K562 (cell line): Measurements from ENCODE around the gene LMBR1. TPM values are rescaled to one million over a fixed set of nuclear protein-coding genes. Genes with fewer than 3 reads are reported as not detected.

Source experiments
- ATAC-seq: fragments of 200-7000 bp; cut with Tn5 transposase; 3 replicates; pipeline ENCODE4 v1.9.1; 2020; ENCODE audit warnings: moderate library complexity
- BruUV-seq: library from RNA; stranded (reverse); fragments of 400-500 nt; replicated peaks from 2 replicates; lab custom pipeline; 2021; lab: Mats Ljungman, UMichigan
- CTCF ChIA-PET: fragments of 300-600 bp; formaldehyde crosslinking; extraction: SDS; loops from one replicate; lab custom pipeline; 2021; ENCODE audit warnings: low intra/inter-chr PET ratio; lab: Yijun Ruan, JAX
- POLR2A ChIA-PET: fragments of 300-600, 350-650 bp; sonication (Branson Sonifier 250); formaldehyde crosslinking; extraction: SDS; loops from one replicate; lab custom pipeline; 2021; ENCODE audit warnings: antibody characterized with exemption, inconsistent platforms; lab: Yijun Ruan, JAX
- DNase-seq, 4 experiments: peaks; one replicate each; pipeline versions ENCODE4 v3.0.0 to v3.0.0-alpha.2; 2011 to 2018; ENCODE audit warnings: low spot score in 3 of 4, mixed read lengths in 3 of 4; ENCODE audit errors: extremely low read depth in 1 of 4
- FAIRE-seq: peaks from 2 replicates; lab custom pipeline; 2011; peaks lifted over from hg19 to GRCh38; lab: Jason Lieb, UNC
- H2AFZ ChIP-seq: 2 replicates; pipeline ENCODE4 v1.6.0; 2011; ENCODE audit warnings: low read depth, low read length, control low read depth, inconsistent platforms
- H3K27ac ChIP-seq: fragments of 200-600 bp; 3 replicates; pipeline ENCODE4 v1.8.0; 2011; ENCODE audit warnings: low read depth, mild to moderate bottlenecking, control low read depth, inconsistent platforms, low read length, moderate library complexity, mixed read lengths; ENCODE audit errors: extremely low read depth
- H3K27me3 ChIP-seq, 2 experiments: fragments of 300-600 bp in 1 of 2; 2 replicates in 1 of 2; 3 replicates in 1 of 2; pipeline versions ENCODE4 v1.6.0 to v1.8.0; 2011; ENCODE audit warnings: inconsistent platforms in 2 of 2, low read length in 2 of 2, mild to moderate bottlenecking in 1 of 2, mixed read lengths in 1 of 2, moderate library complexity in 1 of 2; ENCODE audit not compliant: control insufficient read depth in 2 of 2, insufficient read depth in 2 of 2
- H3K36me3 ChIP-seq: fragments of 300-600 bp; 3 replicates; pipeline ENCODE4 v1.8.0; 2011; ENCODE audit warnings: mild to moderate bottlenecking, low read length, inconsistent platforms; ENCODE audit not compliant: control insufficient read depth, insufficient read depth
- H3K4me1 ChIP-seq, 2 experiments: fragments of 200-600 bp in 1 of 2; replicated peaks in 1 of 2; 2 replicates in 1 of 2; 3 replicates in 1 of 2; pipeline versions ENCODE4 v1.5.1 to v1.8.0; 2011; ENCODE audit warnings: inconsistent platforms in 2 of 2, low read length in 2 of 2, mild to moderate bottlenecking in 1 of 2, mixed read lengths in 1 of 2, moderate library complexity in 1 of 2; ENCODE audit not compliant: control insufficient read depth in 2 of 2, insufficient read depth in 2 of 2
- H3K4me2 ChIP-seq: 2 replicates; pipeline ENCODE4 v1.6.1; 2011; ENCODE audit warnings: low read length, control low read depth, inconsistent platforms, mixed read lengths; ENCODE audit not compliant: insufficient read depth
- H3K4me3 ChIP-seq: fragments of 200-600 bp; sonication (generic), shearing (Covaris generic); 2 replicates; pipeline ENCODE4 v1.5.1; 2016; ENCODE audit warnings: control low read depth, inconsistent platforms
- H3K79me2 ChIP-seq: fragments of 200-600 bp; 3 replicates; pipeline ENCODE4 v1.8.0; 2011; ENCODE audit warnings: low read length, inconsistent platforms; ENCODE audit not compliant: control insufficient read depth, insufficient read depth
- H3K9ac ChIP-seq, 2 experiments: 2 replicates each; pipeline versions ENCODE4 v1.6.0 to v1.6.1; 2011; ENCODE audit warnings: low read depth in 2 of 2, low read length in 2 of 2, control low read depth in 1 of 2, inconsistent platforms in 1 of 2, mild to moderate bottlenecking in 1 of 2, mixed read lengths in 1 of 2; ENCODE audit not compliant: insufficient read depth in 1 of 2
- H3K9me1 ChIP-seq: one replicate; pipeline ENCODE4 v1.6.0; 2011; ENCODE audit warnings: inconsistent platforms, mild to moderate bottlenecking, low read length, moderate library complexity; ENCODE audit not compliant: control insufficient read depth, insufficient read depth
- H3K9me3 ChIP-seq: replicated peaks from 2 replicates; pipeline ENCODE4 v1.5.1; 2011; ENCODE audit warnings: low read depth, low read length, inconsistent platforms; ENCODE audit not compliant: control insufficient read depth, insufficient read depth
- H4K20me1 ChIP-seq: replicated peaks from 2 replicates; pipeline ENCODE4 v1.6.1; 2011; ENCODE audit warnings: low read length, inconsistent platforms, mixed read lengths; ENCODE audit not compliant: control insufficient read depth, insufficient read depth
- CBFA2T3 ChIP-seq: fragments of 450-650 bp; IDR thresholded peaks from 2 replicates; pipeline ENCODE4 v1.6.1; 2017
- CBX8 ChIP-seq: fragments of 200-600 bp; sonication (generic); IDR thresholded peaks from 2 replicates; pipeline ENCODE4 v1.6.1; 2012; ENCODE audit warnings: borderline replicate concordance, mixed run types, low read depth, mild to moderate bottlenecking, moderate library complexity, mixed read lengths, low read length, control low read depth, inconsistent platforms; ENCODE audit not compliant: poor library complexity, severe bottlenecking; ENCODE audit errors: extremely low read depth
- HDAC6 ChIP-seq: IDR thresholded peaks from 2 replicates; pipeline ENCODE4 v1.6.1; 2012; ENCODE audit warnings: low read depth, mild to moderate bottlenecking, control low read depth, inconsistent platforms, low read length, moderate library complexity
- HMBOX1 ChIP-seq: sonication (generic); IDR thresholded peaks from 2 replicates; pipeline ENCODE4 v1.6.1; 2016
- JUN ChIP-seq, 2 experiments: sonication (generic) in 1 of 2; formaldehyde crosslinking in 1 of 2; IDR thresholded peaks; 2 replicates each; pipeline versions ENCODE4 v1.6.1 to v1.8.0; 2012 to 2022; ENCODE audit warnings: borderline replicate concordance in 2 of 2, mild to moderate bottlenecking in 2 of 2, improper control_type of control experiment in 1 of 2, low read depth in 1 of 2, low read length in 1 of 2, missing genetic modification reagents in 1 of 2
- MCM2 ChIP-seq: fragments of 450-650 bp; IDR thresholded peaks from 2 replicates; pipeline ENCODE4 v1.6.1; 2017; ENCODE audit warnings: low read depth, mild to moderate bottlenecking
- NR2C2 ChIP-seq, 2 experiments: fragments of 200-800 bp in 1 of 2; sonication (Bioruptor generic) in 1 of 2; sonication (generic) in 1 of 2; formaldehyde crosslinking in 1 of 2; IDR thresholded peaks; 2 replicates each; pipeline versions ENCODE4 v1.6.1 to v1.8.0; 2016 to 2022; ENCODE audit warnings: mild to moderate bottlenecking in 1 of 2, missing compliant biosample characterization in 1 of 2, missing genetic modification characterization in 1 of 2, missing genetic modification reagents in 1 of 2
- POLR2AphosphoS5 ChIP-seq: IDR thresholded peaks from 2 replicates; pipeline ENCODE4 v1.6.1; 2011; ENCODE audit warnings: mild to moderate bottlenecking, low read depth, low read length, moderate library complexity; ENCODE audit not compliant: control insufficient read depth, insufficient read depth
- SFPQ ChIP-seq: fragments of 200-400 bp; formaldehyde crosslinking; IDR thresholded peaks from 2 replicates; pipeline ENCODE4 v1.6.1; 2017; ENCODE audit warnings: mild to moderate bottlenecking, low read depth, low read length, moderate library complexity
- TAL1 ChIP-seq: fragments of 450-650 bp; IDR thresholded peaks from 2 replicates; pipeline ENCODE4 v1.6.1; 2016; ENCODE audit warnings: mild to moderate bottlenecking
- TRIM28 ChIP-seq: fragments of 450-650 bp; IDR thresholded peaks from 2 replicates; pipeline ENCODE4 v1.6.1; 2017
- ZNF717 ChIP-seq: fragments of 250-450 bp; sonication (Bioruptor Pico); IDR thresholded peaks from 2 replicates; pipeline ENCODE4 v1.5.0; 2021
- whole genome bisulfite sequencing: fragments of 100-300 bp; shearing (Covaris generic); methylation state at CpG from one replicate; pipeline ENCODE4 v1.1.6; 2016; ENCODE audit warnings: low coverage, mixed read lengths; ENCODE audit not compliant: insufficient coverage; ENCODE audit errors: missing lambda C conversion rate; 5-methylcytosine and 5-hydroxymethylcytosine counted together
- in situ Hi-C: fragments of 300-500 bp; cut with MboI; formaldehyde crosslinking; loops from 4 replicates; pipeline ENCODE4 v1.15.0; 2018; ENCODE audit warnings: inconsistent platforms, mixed read lengths
- intact Hi-C: fragments of 100-400 bp; cut with micrococcal nuclease; formaldehyde crosslinking; loops from 2 replicates; pipeline ENCODE4 v1.14.2; 2022
- polyA plus RNA-seq, 8 experiments: library from polyadenylated mRNA; depleted of rRNA in 4 of 8; stranded (reverse) in 5 of 8; unstranded in 3 of 8; fragments of >200 nt; fragmentation: Nextera tagmentation in 2 of 8; fragmentation: Illumina TruSeq in 1 of 8; extraction: Ambion mirVana in 2 of 8; extraction: Trizol in 1 of 8; gene quantifications; 2 replicates each; pipeline versions ENCODE4 v1.2.1 to v1.2.3, GENCODE V29; 2011 to 2014; ENCODE audit warnings: inconsistent platforms in 1 of 8, missing spikeins in 1 of 8
- total RNA-seq, 7 experiments: library from RNA; depleted of rRNA in 6 of 7; stranded (reverse); fragments of >200 nt in 6 of 7; fragmentation: Illumina TruSeq in 2 of 7; extraction: Trizol in 2 of 7; gene quantifications; 2 replicates each; pipeline versions ENCODE4 v1.2.1 to v1.2.3, GENCODE V29; 2011 to 2021; ENCODE audit warnings: low replicate concordance in 1 of 7
- TF ChIP-seq, protein P1 (sequence below): sonication (generic); formaldehyde crosslinking; IDR thresholded peaks from 2 replicates; pipeline ENCODE4 v1.8.1; 2023; ENCODE audit warnings: mild to moderate bottlenecking, missing genetic modification reagents, moderate library complexity
- TF ChIP-seq, protein P2 (sequence below): sonication (generic); formaldehyde crosslinking; IDR thresholded peaks from 2 replicates; pipeline ENCODE4 v1.8.0; 2022; ENCODE audit warnings: missing genetic modification reagents, mild to moderate bottlenecking, borderline replicate concordance

Gene LMBR1
- total and polyA plus RNA-seq, 9 of the 15 experiments (the other 6 are each of a cell fraction or from before 2014, with no cell fraction given): 7.7 to 90.0 (median 59.9) TPM

DNA sequence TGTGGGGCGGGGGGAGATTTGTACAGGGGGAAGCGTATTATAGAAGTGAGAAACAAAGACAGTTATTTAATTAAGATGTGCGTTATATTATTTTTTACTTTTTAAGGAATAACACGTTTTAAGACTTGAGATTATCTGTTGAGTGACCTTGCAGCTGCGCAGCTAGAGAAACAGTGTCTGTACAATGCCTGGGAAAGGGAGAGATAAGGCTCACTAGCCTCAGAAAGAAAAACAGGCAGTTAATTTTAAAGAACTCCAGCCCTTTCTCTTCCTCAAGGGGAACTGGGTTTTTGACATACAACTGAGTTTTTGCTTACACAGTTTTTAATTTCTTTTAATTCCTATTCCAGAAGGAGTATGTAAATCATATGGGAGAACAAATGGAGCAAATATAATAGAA is 50.7 kb downstream of the LMBR1 start:
- BruUV-seq: no TSS peak
- intact Hi-C loops: loop anchor here (2.0 kb wide), 1 partner anchor 50 kb away; the partner anchor contains the start of gene LMBR1
- peak; percentile 77 for TF ChIP-seq CBFA2T3
- TF ChIP-seq, protein P1, sequence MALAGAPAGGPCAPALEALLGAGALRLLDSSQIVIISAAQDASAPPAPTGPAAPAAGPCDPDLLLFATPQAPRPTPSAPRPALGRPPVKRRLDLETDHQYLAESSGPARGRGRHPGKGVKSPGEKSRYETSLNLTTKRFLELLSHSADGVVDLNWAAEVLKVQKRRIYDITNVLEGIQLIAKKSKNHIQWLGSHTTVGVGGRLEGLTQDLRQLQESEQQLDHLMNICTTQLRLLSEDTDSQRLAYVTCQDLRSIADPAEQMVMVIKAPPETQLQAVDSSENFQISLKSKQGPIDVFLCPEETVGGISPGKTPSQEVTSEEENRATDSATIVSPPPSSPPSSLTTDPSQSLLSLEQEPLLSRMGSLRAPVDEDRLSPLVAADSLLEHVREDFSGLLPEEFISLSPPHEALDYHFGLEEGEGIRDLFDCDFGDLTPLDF (CRISPR knock-in tag): no peak
- TF ChIP-seq, protein P2, sequence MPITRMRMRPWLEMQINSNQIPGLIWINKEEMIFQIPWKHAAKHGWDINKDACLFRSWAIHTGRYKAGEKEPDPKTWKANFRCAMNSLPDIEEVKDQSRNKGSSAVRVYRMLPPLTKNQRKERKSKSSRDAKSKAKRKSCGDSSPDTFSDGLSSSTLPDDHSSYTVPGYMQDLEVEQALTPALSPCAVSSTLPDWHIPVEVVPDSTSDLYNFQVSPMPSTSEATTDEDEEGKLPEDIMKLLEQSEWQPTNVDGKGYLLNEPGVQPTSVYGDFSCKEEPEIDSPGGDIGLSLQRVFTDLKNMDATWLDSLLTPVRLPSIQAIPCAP (CRISPR knock-in tag): no peak
- peak; percentile 82 for TF ChIP-seq HMBOX1
- TF ChIP-seq TRIM28: no peak
- TF ChIP-seq SFPQ: no peak
- TF ChIP-seq TAL1: peak; percentile 60
- no peak for TF ChIP-seq CBX8
- no peak for TF ChIP-seq JUN (IDR thresholded peaks at IDR 0.05; ENCODE audit: borderline replicate concordance, low read depth, low read length)
- no peak for TF ChIP-seq JUN (CRISPR knock-in tag; IDR thresholded peaks at IDR 0.05; ENCODE audit: borderline replicate concordance)
- no peak for TF ChIP-seq HDAC6
- no peak for TF ChIP-seq ZNF717 (CRISPR knock-in tag)
- peak; percentile 40 for TF ChIP-seq POLR2AphosphoS5
- no peak for TF ChIP-seq MCM2
- no peak for TF ChIP-seq NR2C2 (CRISPR knock-in tag; IDR thresholded peaks at IDR 0.05)
- no peak for TF ChIP-seq NR2C2 (tag; IDR thresholded peaks at IDR 0.05)

More for the DNA sequence above, 50.7 kb downstream of the LMBR1 start:
- peak in 2 of 4 experiments; percentile 49 to 74 for DNase-seq
- no peaks in the 10 kb centered on the region for H3K9me3 ChIP-seq
- peak; percentile 88 for FAIRE-seq
- H3K9ac ChIP-seq: peak overlapping the region; percentile 37 to 56; a peak in 3 of 4 replicates
- ChIA-PET POLR2A (interaction anchor here (0.6 to 2.3 kb wide), 12 partner anchors 9 to 201 kb away, joined by 3 to 21 read pairs (median 3); partner anchors contain the start of gene MNX1), CTCF (no interaction called here)
- H3K4me1 ChIP-seq: peaks cover 27 to 38% of the 10 kb centered on the region in 2 experiments
- ATAC-seq: peak; percentile 78
- peak overlapping the region; percentile 75 for H3K4me2 ChIP-seq
- peak overlapping the region; percentile 77 for H3K27ac ChIP-seq
- peaks cover 87% of the 10 kb centered on the region for H3K79me2 ChIP-seq
- H3K36me3 ChIP-seq: peaks cover 7% of the 10 kb centered on the region; the same call in 2 of the 3 replicates
- 0 out of 2 replicates have a peak overlapping the region, but pooled peaks have one; percentile 1 for H3K4me3 ChIP-seq
- H2AFZ ChIP-seq: 0 out of 2 replicates have a peak overlapping the region, but pooled peaks have one; percentile 47
- H4K20me1 ChIP-seq: no peaks in the 10 kb centered on the region
- no peaks in the 10 kb centered on the region for H3K9me1 ChIP-seq
- 5% methylated on average over 5 of the region's 5 CpGs for WGBS
- H3K27me3 ChIP-seq: no peaks in the 10 kb centered on the region
- in situ Hi-C loops: no loop called here
